K562 (cell line): ENCODE data around the gene ABCC10. TPM values are rescaled to one million over a fixed set of nuclear protein-coding genes. Genes with fewer than 3 reads are reported as not detected.

Experiments used
- ATAC-seq: fragments of 200-7000 bp; cut with Tn5 transposase; 3 replicates; pipeline ENCODE4 v1.9.1; 2020; ENCODE audit warnings: moderate library complexity
- BruUV-seq: library from RNA; stranded (reverse); fragments of 400-500 nt; replicated peaks from 2 replicates; lab custom pipeline; 2021; lab: Mats Ljungman, UMichigan
- CTCF ChIA-PET: fragments of 300-600 bp; formaldehyde crosslinking; extraction: SDS; loops from one replicate; lab custom pipeline; 2021; ENCODE audit warnings: low intra/inter-chr PET ratio; lab: Yijun Ruan, JAX
- POLR2A ChIA-PET: fragments of 300-600, 350-650 bp; sonication (Branson Sonifier 250); formaldehyde crosslinking; extraction: SDS; loops from one replicate; lab custom pipeline; 2021; ENCODE audit warnings: antibody characterized with exemption, inconsistent platforms; lab: Yijun Ruan, JAX
- DNase-seq, 4 experiments: peaks; one replicate each; pipeline versions ENCODE4 v3.0.0 to v3.0.0-alpha.2; 2011 to 2018; ENCODE audit warnings: low spot score in 3 of 4, mixed read lengths in 3 of 4; ENCODE audit errors: extremely low read depth in 1 of 4
- FAIRE-seq: peaks from 2 replicates; lab custom pipeline; 2011; peaks lifted over from hg19 to GRCh38; lab: Jason Lieb, UNC
- H2AFZ ChIP-seq: 2 replicates; pipeline ENCODE4 v1.6.0; 2011; ENCODE audit warnings: low read depth, low read length, control low read depth, inconsistent platforms
- H3K27ac ChIP-seq: fragments of 200-600 bp; 3 replicates; pipeline ENCODE4 v1.8.0; 2011; ENCODE audit warnings: low read depth, mild to moderate bottlenecking, control low read depth, inconsistent platforms, low read length, moderate library complexity, mixed read lengths; ENCODE audit errors: extremely low read depth
- H3K27me3 ChIP-seq, 2 experiments: fragments of 300-600 bp in 1 of 2; 2 replicates in 1 of 2; 3 replicates in 1 of 2; pipeline versions ENCODE4 v1.6.0 to v1.8.0; 2011; ENCODE audit warnings: inconsistent platforms in 2 of 2, low read length in 2 of 2, mild to moderate bottlenecking in 1 of 2, mixed read lengths in 1 of 2, moderate library complexity in 1 of 2; ENCODE audit not compliant: control insufficient read depth in 2 of 2, insufficient read depth in 2 of 2
- H3K36me3 ChIP-seq: fragments of 300-600 bp; 3 replicates; pipeline ENCODE4 v1.8.0; 2011; ENCODE audit warnings: mild to moderate bottlenecking, low read length, inconsistent platforms; ENCODE audit not compliant: control insufficient read depth, insufficient read depth
- H3K4me1 ChIP-seq, 2 experiments: fragments of 200-600 bp in 1 of 2; replicated peaks in 1 of 2; 2 replicates in 1 of 2; 3 replicates in 1 of 2; pipeline versions ENCODE4 v1.5.1 to v1.8.0; 2011; ENCODE audit warnings: inconsistent platforms in 2 of 2, low read length in 2 of 2, mild to moderate bottlenecking in 1 of 2, mixed read lengths in 1 of 2, moderate library complexity in 1 of 2; ENCODE audit not compliant: control insufficient read depth in 2 of 2, insufficient read depth in 2 of 2
- H3K4me2 ChIP-seq: 2 replicates; pipeline ENCODE4 v1.6.1; 2011; ENCODE audit warnings: low read length, control low read depth, inconsistent platforms, mixed read lengths; ENCODE audit not compliant: insufficient read depth
- H3K4me3 ChIP-seq: fragments of 200-600 bp; sonication (generic), shearing (Covaris generic); 2 replicates; pipeline ENCODE4 v1.5.1; 2016; ENCODE audit warnings: control low read depth, inconsistent platforms
- H3K79me2 ChIP-seq: fragments of 200-600 bp; 3 replicates; pipeline ENCODE4 v1.8.0; 2011; ENCODE audit warnings: low read length, inconsistent platforms; ENCODE audit not compliant: control insufficient read depth, insufficient read depth
- H3K9ac ChIP-seq, 2 experiments: 2 replicates each; pipeline versions ENCODE4 v1.6.0 to v1.6.1; 2011; ENCODE audit warnings: low read depth in 2 of 2, low read length in 2 of 2, control low read depth in 1 of 2, inconsistent platforms in 1 of 2, mild to moderate bottlenecking in 1 of 2, mixed read lengths in 1 of 2; ENCODE audit not compliant: insufficient read depth in 1 of 2
- H3K9me1 ChIP-seq: one replicate; pipeline ENCODE4 v1.6.0; 2011; ENCODE audit warnings: inconsistent platforms, mild to moderate bottlenecking, low read length, moderate library complexity; ENCODE audit not compliant: control insufficient read depth, insufficient read depth
- H3K9me3 ChIP-seq: replicated peaks from 2 replicates; pipeline ENCODE4 v1.5.1; 2011; ENCODE audit warnings: low read depth, low read length, inconsistent platforms; ENCODE audit not compliant: control insufficient read depth, insufficient read depth
- H4K20me1 ChIP-seq: replicated peaks from 2 replicates; pipeline ENCODE4 v1.6.1; 2011; ENCODE audit warnings: low read length, inconsistent platforms, mixed read lengths; ENCODE audit not compliant: control insufficient read depth, insufficient read depth
- RBFOX2 ChIP-seq: fragments of 200-400 bp; formaldehyde crosslinking; IDR thresholded peaks from 2 replicates; pipeline ENCODE4 v1.6.1; 2017; ENCODE audit warnings: low read depth, mild to moderate bottlenecking, low read length, moderate library complexity
- ZNF3 ChIP-seq: fragments of 250-450 bp; sonication (Bioruptor Pico); IDR thresholded peaks from 2 replicates; pipeline ENCODE4 v1.5.0; 2021; ENCODE audit warnings: mild to moderate bottlenecking, moderate library complexity
- WGBS: fragments of 100-300 bp; shearing (Covaris generic); methylation state at CpG from one replicate; pipeline ENCODE4 v1.1.6; 2016; ENCODE audit warnings: low coverage, mixed read lengths; ENCODE audit not compliant: insufficient coverage; ENCODE audit errors: missing lambda C conversion rate; 5-methylcytosine and 5-hydroxymethylcytosine counted together
- in situ Hi-C: fragments of 300-500 bp; cut with MboI; formaldehyde crosslinking; loops from 4 replicates; pipeline ENCODE4 v1.15.0; 2018; ENCODE audit warnings: inconsistent platforms, mixed read lengths
- intact Hi-C: fragments of 100-400 bp; cut with micrococcal nuclease; formaldehyde crosslinking; loops from 2 replicates; pipeline ENCODE4 v1.14.2; 2022
- polyA plus RNA-seq, 8 experiments: library from polyadenylated mRNA; depleted of rRNA in 4 of 8; stranded (reverse) in 5 of 8; unstranded in 3 of 8; fragments of >200 nt; fragmentation: Nextera tagmentation in 2 of 8; fragmentation: Illumina TruSeq in 1 of 8; extraction: Ambion mirVana in 2 of 8; extraction: Trizol in 1 of 8; gene quantifications; 2 replicates each; pipeline versions ENCODE4 v1.2.1 to v1.2.3, GENCODE V29; 2011 to 2014; ENCODE audit warnings: inconsistent platforms in 1 of 8, missing spikeins in 1 of 8
- total RNA-seq, 7 experiments: library from RNA; depleted of rRNA in 6 of 7; stranded (reverse); fragments of >200 nt in 6 of 7; fragmentation: Illumina TruSeq in 2 of 7; extraction: Trizol in 2 of 7; gene quantifications; 2 replicates each; pipeline versions ENCODE4 v1.2.1 to v1.2.3, GENCODE V29; 2011 to 2021; ENCODE audit warnings: low replicate concordance in 1 of 7
- TF ChIP-seq, protein P1 (sequence below): sonication (generic); formaldehyde crosslinking; IDR thresholded peaks from 2 replicates; pipeline ENCODE4 v1.8.0; 2022; ENCODE audit warnings: mild to moderate bottlenecking, missing genetic modification reagents

Gene ABCC10
- total and polyA plus RNA-seq, 9 of the 15 experiments (the other 6 are each of a cell fraction or from before 2014, with no cell fraction given), result 2.4 to 29.1 (median 13.7) TPM

DNA sequence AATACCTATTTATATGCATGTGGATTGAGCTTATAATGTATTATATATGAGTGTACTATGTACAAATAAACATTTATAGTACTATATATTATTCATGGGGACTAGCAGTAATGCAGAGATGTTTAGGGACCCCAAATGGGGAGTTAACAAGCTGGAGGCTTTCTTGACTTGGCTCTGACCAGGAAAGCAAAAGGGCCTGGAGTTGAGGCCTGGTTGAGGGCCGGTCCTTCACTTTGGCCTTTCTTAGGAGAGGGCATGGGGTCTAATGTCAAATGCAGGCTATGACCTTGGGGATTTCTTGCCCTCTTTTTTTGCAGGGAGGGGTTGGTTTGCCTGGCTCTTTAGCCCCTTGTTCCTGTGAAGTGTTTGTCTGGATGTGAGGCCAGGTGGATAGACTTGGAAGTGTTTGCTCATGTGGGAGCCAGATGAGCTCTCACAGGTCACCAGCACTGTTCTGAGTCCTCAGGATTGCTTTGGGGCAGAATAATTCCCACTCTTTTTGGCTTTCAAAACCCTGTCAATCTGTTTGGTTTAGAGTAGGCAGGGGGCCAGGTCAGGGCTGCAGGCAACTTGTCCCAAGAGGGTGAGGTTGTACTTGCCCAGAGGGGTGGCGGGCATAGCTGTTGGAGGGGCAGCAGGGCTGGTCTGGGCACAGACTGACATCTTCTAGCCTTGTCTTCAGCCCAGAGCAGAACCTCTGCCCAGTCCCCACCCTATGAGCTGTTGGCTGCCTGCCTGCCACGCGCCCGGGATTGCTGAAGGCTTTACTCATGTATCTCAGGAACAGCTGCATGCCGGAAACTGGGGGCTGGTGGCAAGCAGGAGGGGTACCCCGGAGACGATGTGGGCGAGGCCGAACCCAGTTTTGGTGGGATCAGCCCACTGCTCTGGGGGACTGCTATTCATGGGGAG is 64.7 kb downstream of the ABCC10 start:
- H3K4me1 ChIP-seq, result peaks cover 16 to 36% of the 10 kb centered on the region in 2 experiments
- CTCF ChIA-PET, result interaction anchor here (0.6 kb wide), 2 partner anchors 10 to 904 kb away, joined by 3 read pairs; no protein-coding TSS in a partner anchor
- H3K9me3 ChIP-seq, result no peaks in the 10 kb centered on the region
- intact Hi-C loops (no loop called here), in situ Hi-C loops (loop anchor here (5.0 kb wide), 1 partner anchor 230 kb away; no protein-coding TSS in a partner anchor)
- H4K20me1 ChIP-seq, result peaks cover 29% of the 10 kb centered on the region
- peaks cover under 1% of the 10 kb centered on the region; the same call in 1 of the 3 replicates for H3K36me3 ChIP-seq
- no peak overlapping the region for H3K4me2 ChIP-seq
- 83% methylated on average over 10 of the region's 10 CpGs for WGBS
- no peak overlapping the region for H3K4me3 ChIP-seq
- 0 out of 3 replicates have a peak, but pooled peaks cover 3% of the 10 kb centered on the region for H3K79me2 ChIP-seq
- TF ChIP-seq ZNF3 (no peak), RBFOX2 (0 out of 2 replicates have a peak, but pooled peaks have one; percentile 29)
- TF ChIP-seq, protein P1, sequence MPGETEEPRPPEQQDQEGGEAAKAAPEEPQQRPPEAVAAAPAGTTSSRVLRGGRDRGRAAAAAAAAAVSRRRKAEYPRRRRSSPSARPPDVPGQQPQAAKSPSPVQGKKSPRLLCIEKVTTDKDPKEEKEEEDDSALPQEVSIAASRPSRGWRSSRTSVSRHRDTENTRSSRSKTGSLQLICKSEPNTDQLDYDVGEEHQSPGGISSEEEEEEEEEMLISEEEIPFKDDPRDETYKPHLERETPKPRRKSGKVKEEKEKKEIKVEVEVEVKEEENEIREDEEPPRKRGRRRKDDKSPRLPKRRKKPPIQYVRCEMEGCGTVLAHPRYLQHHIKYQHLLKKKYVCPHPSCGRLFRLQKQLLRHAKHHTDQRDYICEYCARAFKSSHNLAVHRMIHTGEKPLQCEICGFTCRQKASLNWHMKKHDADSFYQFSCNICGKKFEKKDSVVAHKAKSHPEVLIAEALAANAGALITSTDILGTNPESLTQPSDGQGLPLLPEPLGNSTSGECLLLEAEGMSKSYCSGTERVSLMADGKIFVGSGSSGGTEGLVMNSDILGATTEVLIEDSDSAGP (CRISPR knock-in tag), result no peak
- no peak overlapping the region; a peak in 1 of 4 replicates for H3K9ac ChIP-seq
- POLR2A ChIA-PET, result interaction anchor here (0.6 to 8.5 kb wide), 7 partner anchors 10 to 296 kb away, joined by 3 to 54 read pairs (median 4); partner anchors contain the start of genes LRRC73, POLR1C, TJAP1 and YIPF3
- H3K27ac ChIP-seq, result no peak overlapping the region
- no peak for FAIRE-seq
- no TSS peak for BruUV-seq
- ATAC-seq, result no peak
- no peaks in the 10 kb centered on the region for H3K27me3 ChIP-seq
- no peak overlapping the region for H2AFZ ChIP-seq
- no peak for DNase-seq
- H3K9me1 ChIP-seq, result peaks cover 3% of the 10 kb centered on the region
